ENCODE measurements around the gene FZD8.

DNA sequence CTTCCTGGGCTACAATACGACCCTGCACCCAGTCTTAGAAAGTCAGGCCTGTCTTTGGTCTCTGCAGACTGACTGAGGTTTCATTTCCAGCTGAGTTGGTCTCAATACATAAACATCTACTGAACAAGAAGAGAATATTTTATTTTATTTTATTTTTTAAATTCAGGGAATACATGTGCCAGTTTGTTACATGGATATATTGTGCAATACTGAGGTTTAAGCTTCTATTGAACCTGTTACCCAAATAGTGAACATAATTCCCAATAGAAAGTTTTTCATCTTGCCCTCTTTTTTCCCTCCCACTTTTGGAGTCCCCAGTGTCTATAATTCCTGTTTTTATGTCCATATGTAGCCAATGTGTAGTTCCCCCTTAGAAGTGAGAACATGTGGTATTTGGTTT lies 10.7 kb downstream of the FZD8 start:
- TF ChIP-seq, protein P1, sequence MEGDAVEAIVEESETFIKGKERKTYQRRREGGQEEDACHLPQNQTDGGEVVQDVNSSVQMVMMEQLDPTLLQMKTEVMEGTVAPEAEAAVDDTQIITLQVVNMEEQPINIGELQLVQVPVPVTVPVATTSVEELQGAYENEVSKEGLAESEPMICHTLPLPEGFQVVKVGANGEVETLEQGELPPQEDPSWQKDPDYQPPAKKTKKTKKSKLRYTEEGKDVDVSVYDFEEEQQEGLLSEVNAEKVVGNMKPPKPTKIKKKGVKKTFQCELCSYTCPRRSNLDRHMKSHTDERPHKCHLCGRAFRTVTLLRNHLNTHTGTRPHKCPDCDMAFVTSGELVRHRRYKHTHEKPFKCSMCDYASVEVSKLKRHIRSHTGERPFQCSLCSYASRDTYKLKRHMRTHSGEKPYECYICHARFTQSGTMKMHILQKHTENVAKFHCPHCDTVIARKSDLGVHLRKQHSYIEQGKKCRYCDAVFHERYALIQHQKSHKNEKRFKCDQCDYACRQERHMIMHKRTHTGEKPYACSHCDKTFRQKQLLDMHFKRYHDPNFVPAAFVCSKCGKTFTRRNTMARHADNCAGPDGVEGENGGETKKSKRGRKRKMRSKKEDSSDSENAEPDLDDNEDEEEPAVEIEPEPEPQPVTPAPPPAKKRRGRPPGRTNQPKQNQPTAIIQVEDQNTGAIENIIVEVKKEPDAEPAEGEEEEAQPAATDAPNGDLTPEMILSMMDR (IDR thresholded peaks at IDR 0.05), result no peak
- no peak for TF ChIP-seq POLR2A (IDR thresholded peaks at IDR 0.05)
